Measurements from ENCODE around the gene DNASE1. TPM values are rescaled to one million over a fixed set of nuclear protein-coding genes. Genes with fewer than 3 reads are reported as not detected.
A peak's percentile ranks its signal among the peaks of the same experiment; 100 is the strongest.

Gene DNASE1
- total RNA-seq, 1 donor from 2014 or later: 12.2 TPM

- H3K36me3 Mint-ChIP-seq (ENCODE audit: low read depth): peaks cover 7% of the 10 kb centered on the region
- peaks cover 1% of the 10 kb centered on the region for H3K4me1 Mint-ChIP-seq (ENCODE audit: low read depth)
- DNase-seq (ENCODE audit: low spot score): peak; percentile 67
- H3K4me3 Mint-ChIP-seq (ENCODE audit: unreplicated experiment): no peak overlapping the region
- no peaks in the 10 kb centered on the region for H3K9me3 Mint-ChIP-seq (ENCODE audit: low read depth)
- H3K27ac Mint-ChIP-seq (ENCODE audit: unreplicated experiment): no peak overlapping the region
- no peak for TF ChIP-seq CTCF (IDR thresholded peaks at IDR 0.05)
- H3K27me3 Mint-ChIP-seq (ENCODE audit: low read depth): no peaks in the 10 kb centered on the region
Observed at GRCh38 chr16:3650631-3651265, 3.7 kb upstream of the DNASE1 start.

GRCh38 chr16:3651461-3652372 lies 2.8 kb upstream of the DNASE1 start:
- DNase-seq (ENCODE audit: low spot score): peak; percentile 75
- H3K27me3 Mint-ChIP-seq (ENCODE audit: low read depth): no peaks in the 10 kb centered on the region
- H3K9me3 Mint-ChIP-seq (ENCODE audit: low read depth): no peaks in the 10 kb centered on the region
- no peaks in the 10 kb centered on the region for H3K4me1 Mint-ChIP-seq (ENCODE audit: low read depth)
- no peak overlapping the region for H3K27ac Mint-ChIP-seq (ENCODE audit: unreplicated experiment)
- no peak overlapping the region for H3K4me3 Mint-ChIP-seq (ENCODE audit: unreplicated experiment)
- no peak for TF ChIP-seq CTCF (IDR thresholded peaks at IDR 0.05)
- peaks cover 6% of the 10 kb centered on the region for H3K36me3 Mint-ChIP-seq (ENCODE audit: low read depth)

GRCh38 chr16:3652373-3653195 lies 1.9 kb upstream of the DNASE1 start:
- Mint-ChIP-seq H3K27me3 (ENCODE audit: low read depth) (no peaks in the 10 kb centered on the region), H3K36me3 (ENCODE audit: low read depth) (peaks cover 14% of the 10 kb centered on the region), H3K9me3 (ENCODE audit: low read depth) (no peaks in the 10 kb centered on the region), H3K4me3 (ENCODE audit: unreplicated experiment) (no peak overlapping the region), H3K27ac (ENCODE audit: unreplicated experiment) (no peak overlapping the region), H3K4me1 (ENCODE audit: low read depth) (no peaks in the 10 kb centered on the region)
- TF ChIP-seq CTCF (IDR thresholded peaks at IDR 0.05): no peak
- peak; percentile 68 for DNase-seq (ENCODE audit: low spot score)

GRCh38 chr16:3655030-3655395 lies 522 bp downstream of the DNASE1 start:
- no peaks in the 10 kb centered on the region for H3K9me3 Mint-ChIP-seq (ENCODE audit: low read depth)
- H3K27ac Mint-ChIP-seq (ENCODE audit: unreplicated experiment): no peak overlapping the region
- no peak overlapping the region for H3K4me3 Mint-ChIP-seq (ENCODE audit: unreplicated experiment)
- H3K27me3 Mint-ChIP-seq (ENCODE audit: low read depth): no peaks in the 10 kb centered on the region
- TF ChIP-seq CTCF (IDR thresholded peaks at IDR 0.05): no peak
- peaks cover 18% of the 10 kb centered on the region for H3K36me3 Mint-ChIP-seq (ENCODE audit: low read depth)
- DNase-seq (ENCODE audit: low spot score): peak; percentile 68
- peaks cover 7% of the 10 kb centered on the region for H3K4me1 Mint-ChIP-seq (ENCODE audit: low read depth)
